Lower leg skin (tissue), 4 donors: ENCODE measurements around the gene UBE2M. TPM values are rescaled to one million over a fixed set of nuclear protein-coding genes. Genes with fewer than 3 reads are reported as not detected.
A peak's percentile ranks its signal among the peaks of the same experiment; 100 is the strongest.
"Not testable (repeated sequence)": the region's sequence is repeated elsewhere in the genome, so short reads cannot be mapped to it uniquely, and the experiment has no call there.

Experiments used
- DNase-seq, 2 donors: peaks; one replicate each; pipeline ENCODE4 v3.0.0-alpha.2; 2019; ENCODE audit warnings: low spot score in 2 of 2
- H3K4me3 ChIP-seq: fragments of 200-600 bp; sonication (generic); 2 replicates; pipeline ENCODE4 v1.5.1; 2017; ENCODE audit warnings: mild to moderate bottlenecking, low read depth; ENCODE audit not compliant: poor library complexity, severe bottlenecking
- CTCF ChIP-seq, 3 donors: fragments of 450-650 bp; IDR thresholded peaks; one replicate each; pipeline ENCODE4 v1.5.1; 2016; ENCODE audit warnings: antibody characterized with exemption in 3 of 3, mild to moderate bottlenecking in 3 of 3, moderate library complexity in 2 of 3
- POLR2A ChIP-seq, 2 donors: fragments of 450-650 bp; IDR thresholded peaks; one replicate each; pipeline ENCODE4 v1.6.1; 2016 to 2017; ENCODE audit warnings: antibody characterized with exemption in 2 of 2, mild to moderate bottlenecking in 1 of 2, moderate library complexity in 1 of 2
- WGBS, 2 donors: methylation state at CpG; one replicate each; pipeline ENCODE4 v1.1.5; 2018; 5-methylcytosine and 5-hydroxymethylcytosine counted together
- intact Hi-C: fragments of 100-400 bp; cut with DNase I; formaldehyde crosslinking; loops from one replicate; pipeline ENCODE4 v1.15.0; 2023; ENCODE audit warnings: low total_unique reads
- total RNA-seq, 4 donors: library from RNA; depleted of rRNA; stranded (reverse); fragments of >200 nt; gene quantifications; one replicate each; pipeline ENCODE4 v1.1.0, GENCODE V29; 2016

The UBE2M gene
- total RNA-seq, 4 donors from 2014 or later = 14.8 to 37.0 (median 23.6) TPM

- intact Hi-C loops = no loop called here
- DNase-seq = no peak
- no peak for TF ChIP-seq CTCF (IDR thresholded peaks at IDR 0.05)
- no peak for TF ChIP-seq POLR2A (IDR thresholded peaks at IDR 0.05)
- H3K4me3 ChIP-seq = peak overlapping the region; percentile 75
- 5 to 10% methylated on average over 19 to 21 of the region's 21 CpGs for WGBS, 2 donors
These were observed 13.0 kb downstream of the UBE2M start for GRCh38 chr19:58545286-58546018.

- peak overlapping the region; percentile 75 for H3K4me3 ChIP-seq
- TF ChIP-seq CTCF (IDR thresholded peaks at IDR 0.05) = no peak
- TF ChIP-seq POLR2A (IDR thresholded peaks at IDR 0.05) = no peak
- intact Hi-C loops = no loop called here
- DNase-seq = no peak
- WGBS, 2 donors = 0 to 1% methylated on average over 7 to 75 of the region's 92 CpGs
These were observed 13.7 kb downstream of the UBE2M start for GRCh38 chr19:58544591-58545285.

- intact Hi-C loops = no loop called here
- H3K4me3 ChIP-seq = peak within 1 kb of the TSS; percentile 75
- peak; percentile 98 to 100 for DNase-seq
- TF ChIP-seq CTCF (IDR thresholded peaks at IDR 0.05) (no peak), POLR2A (IDR thresholded peaks at IDR 0.05) (peak in 1 of 2 donors; percentile 99)
- WGBS, 2 donors = 0 to 1% methylated on average over 39 to 56 of the region's 73 CpGs
These were observed 14.4 kb downstream of the UBE2M start, which contains the start of gene TRIM28 for GRCh38 chr19:58543826-58544590. Gene TRIM28, plus strand, starts transcription at chr19:58544064. Its CDS starts 694 bp downstream, at chr19:58544758.

- intact Hi-C loops, DNase-seq, H3K4me3 ChIP-seq: not testable (repeated sequence)
- 77 to 78% methylated on average over 18 of the region's 18 CpGs for WGBS, 2 donors
These were observed 15.6 kb downstream of the UBE2M start for GRCh38 chr19:58542641-58543372.

GRCh38 chr19:58539169-58539559 lies 19.2 kb downstream of the UBE2M start:
- H3K4me3 ChIP-seq, DNase-seq, intact Hi-C loops: not testable (repeated sequence)

- intact Hi-C loops = no loop called here
- TF ChIP-seq CTCF (IDR thresholded peaks at IDR 0.05) (no peak), POLR2A (IDR thresholded peaks at IDR 0.05) (no peak)
- 2 to 4% methylated on average over 26 to 47 of the region's 55 CpGs for WGBS, 2 donors
- DNase-seq = peak in 1 of 2 donors; percentile 87
- no peak overlapping the region for H3K4me3 ChIP-seq
These were observed 19.9 kb downstream of the UBE2M start for GRCh38 chr19:58538257-58539168.
